HCT116 (cell line): ENCODE measurements around the gene NPFFR1. TPM values are rescaled to one million over a fixed set of nuclear protein-coding genes. Genes with fewer than 3 reads are reported as not detected.

Source experiments
- ATAC-seq: fragments of 200-7000 bp; cut with Tn5 transposase; 2 replicates; pipeline ENCODE4 v1.9.1; 2020; ENCODE audit warnings: mild to moderate bottlenecking, moderate library complexity
- BruUV-seq: library from RNA; stranded (reverse); fragments of 400-500 nt; replicated peaks from 2 replicates; lab custom pipeline; 2021; lab: Mats Ljungman, UMichigan
- CTCF ChIA-PET: fragments of 300-600 bp; sonication (Branson Sonifier 250); formaldehyde crosslinking; loops from one replicate; lab custom pipeline; 2021; ENCODE audit warnings: antibody characterized with exemption; lab: Charles Lee
- POLR2A ChIA-PET: fragments of 300-600, 350-600 bp; sonication (Branson Sonifier 250); formaldehyde crosslinking; loops from one replicate; lab custom pipeline; 2021; ENCODE audit warnings: antibody characterized with exemption; lab: Charles Lee
- RAD21 ChIA-PET, 2 experiments: fragments of 300-600 bp; sonication (Branson Sonifier 250); formaldehyde crosslinking; loops; one replicate each; lab custom pipeline; 2023; ENCODE audit warnings: low total read pairs in 2 of 2; ENCODE audit not compliant: uncharacterized antibody in 2 of 2, unreplicated experiment in 2 of 2, low non-redundant PET in 1 of 2; lab: Charles Lee
- DNase-seq: peaks from one replicate; pipeline ENCODE4 v3.0.0-alpha.2; 2010; ENCODE audit warnings: low read depth, low spot score
- H2AFZ ChIP-seq: fragments of 200-600 bp; shearing (Covaris generic), sonication (generic); 2 replicates; pipeline ENCODE4 v1.6.1; 2017; ENCODE audit warnings: low read depth, mixed run types, mixed read lengths, antibody characterized with exemption, low read length; ENCODE audit not compliant: poor library complexity, severe bottlenecking
- H3K27ac ChIP-seq: 2 replicates; pipeline ENCODE4 v1.5.1; 2012; ENCODE audit warnings: low read depth, low read length
- H3K27me3 ChIP-seq: fragments of 200-600 bp; sonication (generic); 2 replicates; pipeline ENCODE4 v1.6.1; 2016; ENCODE audit warnings: mixed run types, low read length, mixed read lengths; ENCODE audit not compliant: insufficient read depth
- H3K36me3 ChIP-seq, 2 experiments: fragments of 200-500 bp in 1 of 2; fragments of 200-600 bp in 1 of 2; sonication (Bioruptor generic) in 1 of 2; sonication (generic) in 1 of 2; 2 replicates each; pipeline versions ENCODE4 v1.5.1 to v1.6.1; 2014 to 2016; ENCODE audit warnings: low read length in 2 of 2, inconsistent platforms in 1 of 2, mixed read lengths in 1 of 2, mixed run types in 1 of 2; ENCODE audit not compliant: insufficient read depth in 2 of 2, control insufficient read depth in 1 of 2
- H3K4me1 ChIP-seq, 2 experiments: fragments of 200-600 bp in 1 of 2; sonication (generic) in 1 of 2; 2 replicates each; pipeline versions ENCODE4 v1.5.1 to v1.6.1; 2012 to 2017; ENCODE audit warnings: low read length in 2 of 2, inconsistent platforms in 1 of 2, mild to moderate bottlenecking in 1 of 2, mixed read lengths in 1 of 2, mixed run types in 1 of 2, moderate library complexity in 1 of 2; ENCODE audit not compliant: insufficient read depth in 2 of 2, control insufficient read depth in 1 of 2
- H3K4me2 ChIP-seq: fragments of 200-600 bp; sonication (generic); 2 replicates; pipeline ENCODE4 v1.6.1; 2017; ENCODE audit warnings: mixed run types, low read length, mixed read lengths
- H3K4me3 ChIP-seq, 2 experiments: fragments of 200-600 bp in 1 of 2; sonication (generic) in 1 of 2; replicated peaks in 1 of 2; 2 replicates each; pipeline ENCODE4 v1.5.1; 2011 to 2016; ENCODE audit warnings: low read length in 2 of 2, control low read depth in 1 of 2, low read depth in 1 of 2, mild to moderate bottlenecking in 1 of 2, mixed read lengths in 1 of 2, mixed run types in 1 of 2
- H3K79me2 ChIP-seq: fragments of 200-600 bp; sonication (generic); 2 replicates; pipeline ENCODE4 v1.6.1; 2017; ENCODE audit warnings: mild to moderate bottlenecking, mixed run types, low read length, moderate library complexity, mixed read lengths; ENCODE audit not compliant: insufficient read depth
- H3K9ac ChIP-seq: fragments of 200-600 bp; sonication (generic); 2 replicates; pipeline ENCODE4 v1.6.1; 2016; ENCODE audit warnings: low read length, mixed read lengths
- H3K9me2 ChIP-seq: fragments of 200-600 bp; sonication (generic), shearing (Covaris generic); 2 replicates; pipeline ENCODE4 v1.6.1; 2017; ENCODE audit warnings: mixed run types, mild to moderate bottlenecking, moderate library complexity; ENCODE audit not compliant: insufficient read depth
- H3K9me3 ChIP-seq, 2 experiments: fragments of 200-500 bp in 1 of 2; fragments of 200-600 bp in 1 of 2; sonication (Bioruptor generic) in 1 of 2; sonication (generic) in 1 of 2; 2 replicates each; pipeline ENCODE4 v1.6.1; 2014 to 2017; ENCODE audit warnings: low read length in 2 of 2, mixed read lengths in 2 of 2, inconsistent platforms in 1 of 2, low read depth in 1 of 2, mild to moderate bottlenecking in 1 of 2, mixed run types in 1 of 2, moderate library complexity in 1 of 2; ENCODE audit not compliant: control insufficient read depth in 1 of 2, insufficient read depth in 1 of 2
- H4K20me1 ChIP-seq: fragments of 200-600 bp; sonication (generic), shearing (Covaris generic); 2 replicates; pipeline ENCODE4 v1.6.1; 2017; ENCODE audit warnings: mixed run types, mild to moderate bottlenecking, moderate library complexity; ENCODE audit not compliant: insufficient read depth
- ATF3 ChIP-seq: IDR thresholded peaks from 2 replicates; pipeline ENCODE4 v1.6.1; 2012
- CEBPB ChIP-seq: IDR thresholded peaks from 2 replicates; pipeline ENCODE4 v1.6.1; 2012; ENCODE audit warnings: low read depth
- EGR1 ChIP-seq: IDR thresholded peaks from 2 replicates; pipeline ENCODE4 v1.6.1; 2012; ENCODE audit warnings: low read depth
- ELF1 ChIP-seq: IDR thresholded peaks from 2 replicates; pipeline ENCODE4 v1.6.1; 2012; ENCODE audit warnings: low read depth, borderline replicate concordance
- EZH2 ChIP-seq: fragments of 200-600 bp; sonication (generic); IDR thresholded peaks from 2 replicates; pipeline ENCODE4 v1.6.1; 2017; ENCODE audit warnings: antibody characterized with exemption, mixed run types
- EZH2phosphoT487 ChIP-seq: fragments of 200-600 bp; IDR thresholded peaks from 2 replicates; pipeline ENCODE4 v1.6.1; 2018; ENCODE audit warnings: antibody characterized with exemption, borderline replicate concordance
- FOSL1 ChIP-seq: IDR thresholded peaks from 2 replicates; pipeline ENCODE4 v1.6.1; 2012; ENCODE audit warnings: low read depth
- JUND ChIP-seq: IDR thresholded peaks from 2 replicates; pipeline ENCODE4 v1.6.1; 2012
- MAX ChIP-seq: IDR thresholded peaks from 2 replicates; pipeline ENCODE4 v1.6.1; 2012
- POLR2A ChIP-seq: IDR thresholded peaks from 2 replicates; pipeline ENCODE4 v1.7.0; 2011; ENCODE audit warnings: borderline replicate concordance; ENCODE audit not compliant: insufficient read depth, insufficient read length; ENCODE audit errors: extremely low read depth
- POLR2AphosphoS5 ChIP-seq: IDR thresholded peaks from 2 replicates; pipeline ENCODE4 v1.6.1; 2011; ENCODE audit warnings: mild to moderate bottlenecking, low read depth, low read length, moderate library complexity
- REST ChIP-seq: IDR thresholded peaks from 2 replicates; pipeline ENCODE4 v1.6.1; 2012; ENCODE audit warnings: low read depth
- SIN3A ChIP-seq: IDR thresholded peaks from 2 replicates; pipeline ENCODE4 v1.6.1; 2012; ENCODE audit warnings: low read depth
- SRF ChIP-seq: IDR thresholded peaks from 2 replicates; pipeline ENCODE4 v1.6.1; 2012; ENCODE audit warnings: low read depth
- TCF7L2 ChIP-seq: IDR thresholded peaks from 2 replicates; pipeline ENCODE4 v1.7.0; 2011; ENCODE audit warnings: borderline replicate concordance, inconsistent platforms; ENCODE audit not compliant: insufficient read depth, insufficient read length; ENCODE audit errors: extremely low read depth
- YY1 ChIP-seq: IDR thresholded peaks from 2 replicates; pipeline ENCODE4 v1.6.1; 2011; ENCODE audit warnings: low read length, low read depth, moderate library complexity, mild to moderate bottlenecking; ENCODE audit not compliant: insufficient replicate concordance; ENCODE audit errors: extremely low read depth
- ZBTB33 ChIP-seq: IDR thresholded peaks from 2 replicates; pipeline ENCODE4 v1.6.1; 2011; ENCODE audit warnings: mild to moderate bottlenecking, low read length, moderate library complexity; ENCODE audit not compliant: insufficient replicate concordance; ENCODE audit errors: extremely low read depth
- ZFX ChIP-seq: fragments of 450-650 bp; IDR thresholded peaks from 2 replicates; pipeline ENCODE4 v1.6.1; 2017
- intact Hi-C: fragments of 100-400 bp; cut with micrococcal nuclease; formaldehyde crosslinking; loops from 2 replicates; pipeline ENCODE4 v1.10.0; 2022
- total RNA-seq: library from RNA; stranded (reverse); gene quantifications from one replicate; pipeline ENCODE4 v1.2.1, GENCODE V29; 2021; ENCODE audit not compliant: unreplicated experiment
- TF ChIP-seq, protein P1 (sequence below), 3 experiments: fragments of 200-600 bp in 1 of 3; sonication (generic) in 1 of 3; IDR thresholded peaks in 2 of 3; conservative IDR thresholded peaks in 1 of 3; 2 replicates each; pipeline ENCODE4 v1.5.1; 2012 to 2017; ENCODE audit warnings: low read depth in 2 of 3, low read length in 2 of 3, antibody characterized with exemption in 1 of 3, borderline replicate concordance in 1 of 3, control low read depth in 1 of 3, mild to moderate bottlenecking in 1 of 3, mixed read lengths in 1 of 3, mixed run types in 1 of 3, moderate library complexity in 1 of 3; ENCODE audit not compliant: insufficient read depth in 1 of 3

The NPFFR1 gene
- total RNA-seq, 1 experiment from 2014 or later: 0.02 TPM

DNA sequence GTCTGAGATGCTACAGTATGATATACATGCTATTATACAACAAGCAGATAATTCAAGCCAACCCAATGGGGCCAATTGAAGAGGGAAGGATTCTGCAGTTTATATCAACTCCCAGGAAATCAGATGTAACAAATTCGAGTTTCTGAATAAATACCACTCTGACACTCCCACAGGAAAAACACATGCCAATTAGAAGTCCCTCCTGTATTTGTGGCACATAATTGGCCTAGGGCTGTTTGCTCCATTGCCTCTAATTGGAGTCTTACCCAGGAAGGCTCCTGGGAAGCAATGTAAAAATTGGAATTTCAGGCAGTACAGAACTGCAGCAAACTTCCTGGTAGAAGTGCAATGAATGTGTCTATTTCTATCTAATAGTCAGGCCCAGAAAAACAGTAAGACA lies 55.3 kb downstream of the NPFFR1 start:
- Histone ChIP-seq H3K9ac (no peak overlapping the region), H4K20me1 (no peaks in the 10 kb centered on the region; the same call in 1 of the 2 replicates), H3K4me1 (peaks cover 5 to 27% of the 10 kb centered on the region in 2 experiments; a peak in 3 of 4 replicates), H3K27ac (no peak overlapping the region), H3K4me2 (no peak overlapping the region), H3K4me3 (no peak overlapping the region), H3K9me3 (no peaks in the 10 kb centered on the region), H2AFZ (no peak overlapping the region), H3K27me3 (no peaks in the 10 kb centered on the region), H3K36me3 (peaks cover 3 to 19% of the 10 kb centered on the region in 2 experiments; a peak in 2 of 4 replicates), H3K79me2 (peaks cover 95% of the 10 kb centered on the region), H3K9me2 (no peaks in the 10 kb centered on the region)
- intact Hi-C loops: no loop called here
- DNase-seq (no peak), ATAC-seq (no peak)
- BruUV-seq: no TSS peak
- ChIA-PET CTCF (no interaction called here), RAD21 (no interaction called here), POLR2A (no interaction called here)
- TF ChIP-seq MAX (no peak), REST (no peak), SRF (no peak), YY1 (no peak), EZH2 (no peak), EGR1 (no peak), TCF7L2 (no peak), EZH2phosphoT487 (no peak), ATF3 (no peak), SIN3A (no peak), CEBPB (no peak), POLR2A (no peak), ZFX (no peak), ZBTB33 (no peak), JUND (no peak), ELF1 (no peak), FOSL1 (no peak), POLR2AphosphoS5 (no peak)
- TF ChIP-seq, protein P1, sequence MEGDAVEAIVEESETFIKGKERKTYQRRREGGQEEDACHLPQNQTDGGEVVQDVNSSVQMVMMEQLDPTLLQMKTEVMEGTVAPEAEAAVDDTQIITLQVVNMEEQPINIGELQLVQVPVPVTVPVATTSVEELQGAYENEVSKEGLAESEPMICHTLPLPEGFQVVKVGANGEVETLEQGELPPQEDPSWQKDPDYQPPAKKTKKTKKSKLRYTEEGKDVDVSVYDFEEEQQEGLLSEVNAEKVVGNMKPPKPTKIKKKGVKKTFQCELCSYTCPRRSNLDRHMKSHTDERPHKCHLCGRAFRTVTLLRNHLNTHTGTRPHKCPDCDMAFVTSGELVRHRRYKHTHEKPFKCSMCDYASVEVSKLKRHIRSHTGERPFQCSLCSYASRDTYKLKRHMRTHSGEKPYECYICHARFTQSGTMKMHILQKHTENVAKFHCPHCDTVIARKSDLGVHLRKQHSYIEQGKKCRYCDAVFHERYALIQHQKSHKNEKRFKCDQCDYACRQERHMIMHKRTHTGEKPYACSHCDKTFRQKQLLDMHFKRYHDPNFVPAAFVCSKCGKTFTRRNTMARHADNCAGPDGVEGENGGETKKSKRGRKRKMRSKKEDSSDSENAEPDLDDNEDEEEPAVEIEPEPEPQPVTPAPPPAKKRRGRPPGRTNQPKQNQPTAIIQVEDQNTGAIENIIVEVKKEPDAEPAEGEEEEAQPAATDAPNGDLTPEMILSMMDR (IDR thresholded peaks at IDR 0.05 in 2 of 3, conservative IDR thresholded peaks at IDR 0.05 in 1 of 3; ENCODE audit: borderline replicate concordance in 1 of 3, insufficient read depth in 1 of 3, low read depth in 2 of 3, low read length in 2 of 3): no peak
